Calu3 (cell line): ENCODE measurements around the gene JADE2. TPM values are rescaled to one million over a fixed set of nuclear protein-coding genes. Genes with fewer than 3 reads are reported as not detected.
A peak's percentile ranks its signal among the peaks of the same experiment; 100 is the strongest.
"Not testable (repeated sequence)": the region's sequence is repeated elsewhere in the genome, so short reads cannot be mapped to it uniquely, and the experiment has no call there.

Source experiments
- BruUV-seq: library from RNA; stranded (reverse); fragments of 400-500 nt; replicated peaks from 2 replicates; lab custom pipeline; 2021; lab: Mats Ljungman, UMichigan
- CTCF ChIA-PET: fragments of 300-600 bp; sonication (Branson Sonifier 250); formaldehyde crosslinking; loops from one replicate; lab custom pipeline; 2022; ENCODE audit warnings: antibody characterized with exemption; lab: Charles Lee
- DNase-seq: peaks from one replicate; pipeline ENCODE4 v3.0.0; 2022
- H3K27ac Mint-ChIP-seq: one replicate; pipeline ENCODE4 v1.8.0; 2022; ENCODE audit warnings: mixed read lengths; ENCODE audit not compliant: unreplicated experiment
- H3K27me3 Mint-ChIP-seq: one replicate; pipeline ENCODE4 v1.8.0; 2022; ENCODE audit warnings: mixed read lengths; ENCODE audit not compliant: unreplicated experiment
- H3K36me3 Mint-ChIP-seq: one replicate; pipeline ENCODE4 v1.8.0; 2022; ENCODE audit warnings: mild to moderate bottlenecking, moderate library complexity, mixed read lengths; ENCODE audit not compliant: insufficient read depth, unreplicated experiment
- H3K4me1 Mint-ChIP-seq: one replicate; pipeline ENCODE4 v1.8.0; 2022; ENCODE audit warnings: mild to moderate bottlenecking, low read depth, mixed read lengths; ENCODE audit not compliant: unreplicated experiment
- H3K4me3 Mint-ChIP-seq: one replicate; pipeline ENCODE4 v1.8.0; 2022; ENCODE audit warnings: mild to moderate bottlenecking, low read depth, moderate library complexity, mixed read lengths; ENCODE audit not compliant: unreplicated experiment
- H3K9me3 Mint-ChIP-seq: one replicate; pipeline ENCODE4 v1.8.0; 2022; ENCODE audit warnings: low read depth, mixed read lengths; ENCODE audit not compliant: unreplicated experiment
- intact Hi-C: fragments of 100-400 bp; cut with micrococcal nuclease; formaldehyde crosslinking; loops from one replicate; pipeline ENCODE4 v1.10.0; 2022; ENCODE audit not compliant: unreplicated experiment
- total RNA-seq: library from RNA; stranded (reverse); gene quantifications from 2 replicates; pipeline ENCODE4 v1.2.3, GENCODE V29; 2022
- TF ChIP-seq, protein P1 (sequence below): fragments of 200-600 bp; IDR thresholded peaks from one replicate; pipeline ENCODE4 v1.8.0; 2022; ENCODE audit warnings: antibody characterized with exemption; ENCODE audit not compliant: unreplicated experiment

The JADE2 gene
- total RNA-seq, 1 experiment from 2014 or later: 93.4 TPM

GRCh38 chr5:134553821-134554267, 28.4 kb downstream of the JADE2 start:
- Mint-ChIP-seq H3K36me3 (peaks cover 58% of the 10 kb centered on the region), H3K27me3 (no peaks in the 10 kb centered on the region), H3K9me3 (no peaks in the 10 kb centered on the region), H3K4me1 (peaks cover 58% of the 10 kb centered on the region), H3K4me3 (no peak overlapping the region), H3K27ac (peak overlapping the region; percentile 71)
- CTCF ChIA-PET: no interaction called here
- DNase-seq: no peak
- BruUV-seq: no TSS peak
- intact Hi-C loops: loop anchor here (2.0 kb wide), 1 partner anchor 27 kb away; no protein-coding TSS in a partner anchor
- TF ChIP-seq, protein P1, sequence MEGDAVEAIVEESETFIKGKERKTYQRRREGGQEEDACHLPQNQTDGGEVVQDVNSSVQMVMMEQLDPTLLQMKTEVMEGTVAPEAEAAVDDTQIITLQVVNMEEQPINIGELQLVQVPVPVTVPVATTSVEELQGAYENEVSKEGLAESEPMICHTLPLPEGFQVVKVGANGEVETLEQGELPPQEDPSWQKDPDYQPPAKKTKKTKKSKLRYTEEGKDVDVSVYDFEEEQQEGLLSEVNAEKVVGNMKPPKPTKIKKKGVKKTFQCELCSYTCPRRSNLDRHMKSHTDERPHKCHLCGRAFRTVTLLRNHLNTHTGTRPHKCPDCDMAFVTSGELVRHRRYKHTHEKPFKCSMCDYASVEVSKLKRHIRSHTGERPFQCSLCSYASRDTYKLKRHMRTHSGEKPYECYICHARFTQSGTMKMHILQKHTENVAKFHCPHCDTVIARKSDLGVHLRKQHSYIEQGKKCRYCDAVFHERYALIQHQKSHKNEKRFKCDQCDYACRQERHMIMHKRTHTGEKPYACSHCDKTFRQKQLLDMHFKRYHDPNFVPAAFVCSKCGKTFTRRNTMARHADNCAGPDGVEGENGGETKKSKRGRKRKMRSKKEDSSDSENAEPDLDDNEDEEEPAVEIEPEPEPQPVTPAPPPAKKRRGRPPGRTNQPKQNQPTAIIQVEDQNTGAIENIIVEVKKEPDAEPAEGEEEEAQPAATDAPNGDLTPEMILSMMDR: no peak

DNA sequence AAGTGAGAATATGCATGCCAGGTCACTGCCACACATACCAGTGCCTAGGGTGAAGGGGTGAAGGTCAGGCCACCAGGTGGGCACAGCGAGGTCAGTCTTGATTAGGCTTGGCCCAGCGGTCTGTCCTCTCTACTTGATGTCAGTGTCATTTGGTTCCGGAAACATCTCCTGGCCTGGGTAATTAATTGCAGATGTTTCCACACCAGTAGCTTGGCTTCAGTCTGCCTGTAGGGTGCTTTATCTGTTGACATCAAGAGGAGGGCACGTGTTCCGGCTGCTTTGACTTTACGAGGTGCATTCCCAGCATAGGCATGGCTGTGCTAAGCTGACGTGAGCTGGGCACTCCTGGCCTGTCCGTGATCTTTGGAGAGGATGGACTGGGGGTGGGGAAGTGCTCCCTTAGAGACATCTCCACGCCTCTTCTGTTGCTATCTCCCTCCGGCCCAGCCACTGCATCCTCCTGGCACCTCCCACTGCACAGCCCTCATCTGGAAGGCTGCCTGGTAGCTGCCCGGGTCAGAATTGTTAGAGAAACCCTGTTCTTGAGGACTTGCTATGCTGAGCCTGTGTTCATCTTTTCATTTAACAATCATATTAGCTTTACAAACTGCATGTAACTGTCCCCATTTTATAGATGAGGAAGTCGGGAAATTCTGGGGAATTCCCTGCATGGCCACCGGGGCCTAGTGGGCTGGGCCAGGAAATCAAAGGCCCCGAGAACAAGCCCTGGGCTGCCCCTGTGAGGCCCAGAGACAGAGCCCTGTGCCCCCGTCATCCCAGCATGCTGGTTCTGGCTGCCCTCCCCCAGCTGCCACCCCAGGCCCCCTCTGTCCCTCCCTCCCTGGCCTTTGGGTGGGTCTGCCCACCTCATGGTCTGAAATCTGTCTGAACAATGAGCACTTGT, 29.1 kb downstream of the JADE2 start:
- intact Hi-C loops: no loop called here
- Mint-ChIP-seq H3K4me3 (no peak overlapping the region), H3K4me1 (peaks cover 58% of the 10 kb centered on the region), H3K27me3 (no peaks in the 10 kb centered on the region), H3K36me3 (peaks cover 55% of the 10 kb centered on the region), H3K9me3 (no peaks in the 10 kb centered on the region), H3K27ac (peak overlapping the region; percentile 71)
- peak; percentile 55 for DNase-seq
- TF ChIP-seq, protein P1: no peak
- CTCF ChIA-PET: interaction anchor here (1.0 to 1.6 kb wide), 2 partner anchors 12 to 27 kb away, joined by 3 to 10 read pairs; no protein-coding TSS in a partner anchor
- BruUV-seq: no TSS peak

DNA sequence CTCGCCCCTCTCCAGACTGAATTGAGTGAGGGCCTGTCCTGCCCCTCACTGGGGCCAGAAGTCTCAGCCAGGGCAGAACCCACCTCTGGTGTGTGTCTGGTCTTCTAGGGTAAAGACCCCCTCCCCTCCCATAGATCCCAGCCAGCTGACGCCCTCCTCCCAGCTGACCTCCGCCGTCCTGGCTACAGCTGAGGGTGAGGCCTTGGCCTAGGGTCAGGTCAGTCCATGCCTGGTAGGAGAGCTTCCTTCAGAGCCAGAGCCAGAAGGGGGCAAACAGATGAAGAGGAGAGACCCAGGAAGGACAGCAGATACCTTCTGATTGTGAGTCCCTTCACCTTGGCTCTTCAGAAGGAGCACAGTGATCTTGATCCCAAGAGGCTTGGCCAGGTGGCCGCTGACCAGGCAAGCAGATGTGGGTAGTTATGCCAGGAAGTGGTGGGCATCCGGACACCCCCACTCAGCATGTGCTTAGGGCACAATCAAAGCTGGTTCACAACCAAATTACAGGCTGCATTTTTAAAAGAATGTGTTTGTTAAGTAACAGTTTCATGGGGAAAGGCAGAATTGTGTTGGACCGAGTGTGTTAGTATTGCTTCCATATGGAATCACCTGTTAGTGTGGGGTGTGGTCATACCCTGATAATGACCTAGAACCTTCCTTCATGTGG, 29.9 kb downstream of the JADE2 start:
- TF ChIP-seq, protein P1: peak; percentile 2
- peak; percentile 34 for DNase-seq
- no TSS peak for BruUV-seq
- intact Hi-C loops: no loop called here
- Mint-ChIP-seq H3K27ac (peak overlapping the region; percentile 71), H3K27me3 (no peaks in the 10 kb centered on the region), H3K9me3 (no peaks in the 10 kb centered on the region), H3K4me1 (peaks cover 53% of the 10 kb centered on the region), H3K4me3 (no peak overlapping the region), H3K36me3 (peaks cover 61% of the 10 kb centered on the region)
- CTCF ChIA-PET: interaction anchor here (0.5 to 1.6 kb wide), 9 partner anchors 12 to 502 kb away, joined by 3 to 10 read pairs (median 3); partner anchors contain the start of gene CDKN2AIPNL

DNA sequence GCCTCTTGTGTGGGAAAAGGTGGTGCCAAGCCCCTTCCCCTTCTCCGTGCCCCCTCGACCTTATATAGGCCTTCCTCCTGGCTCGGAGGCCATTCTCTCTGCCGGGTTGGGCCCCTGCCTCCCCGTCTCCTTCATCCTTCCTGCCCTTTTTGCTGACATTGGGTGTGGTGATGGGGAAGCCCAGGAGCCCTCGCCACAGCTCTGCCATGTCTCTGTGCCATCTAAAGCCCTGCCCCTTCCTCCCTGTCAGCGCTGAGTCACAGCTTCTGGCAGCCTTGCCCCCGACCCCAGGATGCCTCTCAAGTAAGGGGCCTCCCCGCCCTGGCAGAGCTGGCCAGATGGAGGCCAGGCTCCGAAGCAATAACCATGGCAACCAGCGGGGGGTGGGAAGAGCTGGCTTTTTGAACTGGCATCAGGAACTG, 30.4 kb downstream of the JADE2 start:
- no peaks in the 10 kb centered on the region for H3K27me3 Mint-ChIP-seq
- DNase-seq: peak; percentile 96
- H3K4me1 Mint-ChIP-seq: peaks cover 48% of the 10 kb centered on the region
- peaks cover 59% of the 10 kb centered on the region for H3K36me3 Mint-ChIP-seq
- TF ChIP-seq, protein P1: no peak
- H3K9me3 Mint-ChIP-seq: no peaks in the 10 kb centered on the region
- H3K27ac Mint-ChIP-seq: peak overlapping the region; percentile 71
- intact Hi-C loops: no loop called here
- no peak overlapping the region for H3K4me3 Mint-ChIP-seq
- CTCF ChIA-PET: interaction anchor here (0.5 to 1.6 kb wide), 8 partner anchors 13 to 502 kb away, joined by 3 to 10 read pairs (median 3); partner anchors contain the start of gene CDKN2AIPNL
- no TSS peak for BruUV-seq

DNA sequence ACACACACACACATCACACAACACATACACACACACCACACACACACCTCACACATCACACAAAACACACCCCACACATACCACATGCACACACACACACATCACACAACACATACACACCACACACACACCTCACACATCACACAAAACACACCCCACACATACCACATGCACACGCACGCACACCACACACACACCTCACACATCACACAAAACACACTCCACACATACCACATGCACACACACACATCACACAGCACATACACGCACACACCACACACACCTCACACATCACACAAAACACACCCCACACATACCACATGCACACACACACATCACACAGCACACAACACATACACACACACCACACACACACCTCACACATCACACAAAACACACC, 31.1 kb downstream of the JADE2 start:
- H3K27ac Mint-ChIP-seq: peak overlapping the region; percentile 71
- H3K4me3 Mint-ChIP-seq: peak overlapping the region; percentile 1
- BruUV-seq, H3K27me3 Mint-ChIP-seq, intact Hi-C loops, H3K9me3 Mint-ChIP-seq, DNase-seq: not testable (repeated sequence)
- peaks cover 44% of the 10 kb centered on the region for H3K4me1 Mint-ChIP-seq
- CTCF ChIA-PET: interaction anchor here (0.9 to 1.6 kb wide), 4 partner anchors 12 to 145 kb away, joined by 3 to 10 read pairs (median 3); partner anchors contain the start of gene CDKN2AIPNL
- H3K36me3 Mint-ChIP-seq: peaks cover 60% of the 10 kb centered on the region
